ENCODE results near the gene SLC41A2.
A peak's percentile ranks its signal among the peaks of the same experiment; 100 is the strongest.
"Not testable (repeated sequence)": the region's sequence is repeated elsewhere in the genome, so short reads cannot be mapped to it uniquely, and the experiment has no call there.

The SLC41A2 gene

GRCh38 chr12:104952816-104953215 lies 5.3 kb downstream of the SLC41A2 start:
- Mint-ChIP-seq H3K9me3 (ENCODE audit: low read depth) (no peaks in the 10 kb centered on the region), H3K4me3 (no peak overlapping the region), H3K27me3 (no peaks in the 10 kb centered on the region), H3K4me1 (ENCODE audit: low read depth) (peaks cover 10% of the 10 kb centered on the region), H3K36me3 (no peaks in the 10 kb centered on the region), H3K27ac (peak overlapping the region; percentile 9)

- Mint-ChIP-seq H3K4me1 (ENCODE audit: low read depth) (peaks cover 3% of the 10 kb centered on the region), H3K36me3 (no peaks in the 10 kb centered on the region), H3K27ac (no peak overlapping the region), H3K4me3 (no peak overlapping the region), H3K27me3 (no peaks in the 10 kb centered on the region), H3K9me3 (ENCODE audit: low read depth) (no peaks in the 10 kb centered on the region)
These were observed 6.2 kb downstream of the SLC41A2 start for GRCh38 chr12:104951759-104952509.

- H3K4me3 Mint-ChIP-seq; H3K27ac Mint-ChIP-seq; H3K4me1 Mint-ChIP-seq (ENCODE audit: low read depth); H3K27me3 Mint-ChIP-seq; H3K36me3 Mint-ChIP-seq; H3K9me3 Mint-ChIP-seq (ENCODE audit: low read depth): not testable (repeated sequence)
These were observed 9.4 kb downstream of the SLC41A2 start for GRCh38 chr12:104948716-104949115.

- Mint-ChIP-seq H3K9me3 (ENCODE audit: low read depth) (no peaks in the 10 kb centered on the region), H3K27me3 (no peaks in the 10 kb centered on the region), H3K27ac (no peak overlapping the region), H3K4me3 (no peak overlapping the region), H3K36me3 (peaks cover 9% of the 10 kb centered on the region), H3K4me1 (ENCODE audit: low read depth) (no peaks in the 10 kb centered on the region)
These were observed 13.8 kb downstream of the SLC41A2 start for GRCh38 chr12:104944252-104944651.

GRCh38 chr12:104943401-104943800 lies 14.7 kb downstream of the SLC41A2 start:
- H3K9me3 Mint-ChIP-seq (ENCODE audit: low read depth); H3K4me3 Mint-ChIP-seq; H3K36me3 Mint-ChIP-seq; H3K27ac Mint-ChIP-seq; H3K27me3 Mint-ChIP-seq; H3K4me1 Mint-ChIP-seq (ENCODE audit: low read depth): not testable (repeated sequence)

- Mint-ChIP-seq H3K27me3 (no peaks in the 10 kb centered on the region), H3K36me3 (peaks cover 9% of the 10 kb centered on the region), H3K4me3 (no peak overlapping the region), H3K4me1 (ENCODE audit: low read depth) (no peaks in the 10 kb centered on the region), H3K27ac (no peak overlapping the region), H3K9me3 (ENCODE audit: low read depth) (no peaks in the 10 kb centered on the region)
These were observed 16.0 kb downstream of the SLC41A2 start for GRCh38 chr12:104942075-104942474.

GRCh38 chr12:104941454-104941853 lies 16.6 kb downstream of the SLC41A2 start:
- no peaks in the 10 kb centered on the region for H3K27me3 Mint-ChIP-seq
- H3K27ac Mint-ChIP-seq: no peak overlapping the region
- no peaks in the 10 kb centered on the region for H3K4me1 Mint-ChIP-seq (ENCODE audit: low read depth)
- no peaks in the 10 kb centered on the region for H3K9me3 Mint-ChIP-seq (ENCODE audit: low read depth)
- no peak overlapping the region for H3K4me3 Mint-ChIP-seq
- peaks cover 9% of the 10 kb centered on the region for H3K36me3 Mint-ChIP-seq

GRCh38 chr12:104939089-104939488 lies 19.0 kb downstream of the SLC41A2 start:
- Mint-ChIP-seq H3K36me3 (peaks cover 4% of the 10 kb centered on the region), H3K27me3 (no peaks in the 10 kb centered on the region), H3K4me1 (ENCODE audit: low read depth) (no peaks in the 10 kb centered on the region), H3K27ac (no peak overlapping the region), H3K9me3 (ENCODE audit: low read depth) (no peaks in the 10 kb centered on the region), H3K4me3 (no peak overlapping the region)

GRCh38 chr12:104938371-104938770 lies 19.7 kb downstream of the SLC41A2 start:
- H3K36me3 Mint-ChIP-seq: no peaks in the 10 kb centered on the region
- no peak overlapping the region for H3K27ac Mint-ChIP-seq
- no peak overlapping the region for H3K4me3 Mint-ChIP-seq
- no peaks in the 10 kb centered on the region for H3K9me3 Mint-ChIP-seq (ENCODE audit: low read depth)
- no peaks in the 10 kb centered on the region for H3K27me3 Mint-ChIP-seq
- H3K4me1 Mint-ChIP-seq (ENCODE audit: low read depth): no peaks in the 10 kb centered on the region

- Mint-ChIP-seq H3K4me3 (no peak overlapping the region), H3K27me3 (no peaks in the 10 kb centered on the region), H3K27ac (no peak overlapping the region), H3K9me3 (ENCODE audit: low read depth) (no peaks in the 10 kb centered on the region), H3K36me3 (no peaks in the 10 kb centered on the region), H3K4me1 (ENCODE audit: low read depth) (peaks cover 5% of the 10 kb centered on the region)
These were observed 22.2 kb downstream of the SLC41A2 start for GRCh38 chr12:104935886-104936285.

GRCh38 chr12:104933778-104934177 lies 24.3 kb downstream of the SLC41A2 start:
- no peaks in the 10 kb centered on the region for H3K27me3 Mint-ChIP-seq
- H3K9me3 Mint-ChIP-seq (ENCODE audit: low read depth): no peaks in the 10 kb centered on the region
- no peak overlapping the region for H3K4me3 Mint-ChIP-seq
- H3K36me3 Mint-ChIP-seq: no peaks in the 10 kb centered on the region
- peaks cover 19% of the 10 kb centered on the region for H3K4me1 Mint-ChIP-seq (ENCODE audit: low read depth)
- H3K27ac Mint-ChIP-seq: no peak overlapping the region

GRCh38 chr12:104933128-104933527 lies 25.0 kb downstream of the SLC41A2 start:
- Mint-ChIP-seq H3K27ac (no peak overlapping the region), H3K36me3 (no peaks in the 10 kb centered on the region), H3K9me3 (ENCODE audit: low read depth) (no peaks in the 10 kb centered on the region), H3K4me1 (ENCODE audit: low read depth) (peaks cover 19% of the 10 kb centered on the region), H3K27me3 (no peaks in the 10 kb centered on the region), H3K4me3 (no peak overlapping the region)

GRCh38 chr12:104930388-104931326 lies 27.4 kb downstream of the SLC41A2 start:
- no peaks in the 10 kb centered on the region for H3K27me3 Mint-ChIP-seq
- H3K4me3 Mint-ChIP-seq: peak overlapping the region; percentile 8
- peaks cover 19% of the 10 kb centered on the region for H3K4me1 Mint-ChIP-seq (ENCODE audit: low read depth)
- no peaks in the 10 kb centered on the region for H3K9me3 Mint-ChIP-seq (ENCODE audit: low read depth)
- H3K27ac Mint-ChIP-seq: peak overlapping the region; percentile 73
- H3K36me3 Mint-ChIP-seq: no peaks in the 10 kb centered on the region

- Mint-ChIP-seq H3K27me3 (no peaks in the 10 kb centered on the region), H3K36me3 (no peaks in the 10 kb centered on the region), H3K4me1 (ENCODE audit: low read depth) (peaks cover 19% of the 10 kb centered on the region), H3K27ac (peak overlapping the region; percentile 73), H3K9me3 (ENCODE audit: low read depth) (no peaks in the 10 kb centered on the region), H3K4me3 (peak overlapping the region; percentile 8)
These were observed 28.1 kb downstream of the SLC41A2 start for GRCh38 chr12:104929977-104930376.

GRCh38 chr12:104929368-104929767 lies 28.7 kb downstream of the SLC41A2 start:
- peaks cover 19% of the 10 kb centered on the region for H3K4me1 Mint-ChIP-seq (ENCODE audit: low read depth)
- peak overlapping the region; percentile 23 for H3K4me3 Mint-ChIP-seq
- no peaks in the 10 kb centered on the region for H3K36me3 Mint-ChIP-seq
- no peak overlapping the region for H3K27ac Mint-ChIP-seq
- H3K9me3 Mint-ChIP-seq (ENCODE audit: low read depth): no peaks in the 10 kb centered on the region
- no peaks in the 10 kb centered on the region for H3K27me3 Mint-ChIP-seq

All from activated naive CD8-positive, alpha-beta T cell (primary cell).